SK-N-SH treated with all-trans-retinoic acid at 6 μM for 48 hours (cell line): ENCODE measurements around the gene TBATA.
"Not testable (repeated sequence)": the region's sequence is repeated elsewhere in the genome, so short reads cannot be mapped to it uniquely, and the experiment has no call there.

ENCODE experiments used
- ARNTL ChIP-seq: fragments of 450-650 bp; formaldehyde crosslinking; IDR thresholded peaks from 2 replicates; pipeline ENCODE4 v1.5.0; 2020; ENCODE audit warnings: low read depth, mild to moderate bottlenecking, moderate library complexity, borderline replicate concordance
- ESRRG ChIP-seq: fragments of 250-450 bp; sonication (Bioruptor Pico); IDR thresholded peaks from 2 replicates; pipeline ENCODE4 v1.6.1; 2021; ENCODE audit warnings: mild to moderate bottlenecking
- GLIS3 ChIP-seq: fragments of 250-450 bp; sonication (Bioruptor Pico); IDR thresholded peaks from 2 replicates; pipeline ENCODE4 v1.5.0; 2020; ENCODE audit warnings: mild to moderate bottlenecking, moderate library complexity
- ZFP3 ChIP-seq: fragments of 250-450 bp; sonication (Bioruptor Pico); IDR thresholded peaks from 2 replicates; pipeline ENCODE4 v1.5.0; 2020; ENCODE audit warnings: mild to moderate bottlenecking, moderate library complexity
- ZFP30 ChIP-seq: fragments of 450-650 bp; formaldehyde crosslinking; IDR thresholded peaks from 2 replicates; pipeline ENCODE4 v1.5.0; 2022; ENCODE audit warnings: mild to moderate bottlenecking, moderate library complexity
- ZNF565 ChIP-seq: fragments of 450-650 bp; formaldehyde crosslinking; conservative IDR thresholded peaks from 2 replicates; pipeline ENCODE4 v1.5.0; 2020; ENCODE audit warnings: low read depth, mild to moderate bottlenecking, moderate library complexity
- ZNF8 ChIP-seq: fragments of 450-650 bp; formaldehyde crosslinking; IDR thresholded peaks from 2 replicates; pipeline ENCODE4 v1.5.0; 2020; ENCODE audit warnings: mild to moderate bottlenecking, moderate library complexity
- TF ChIP-seq, protein P1 (sequence below): fragments of 250-450 bp; sonication (Bioruptor Pico); IDR thresholded peaks from 2 replicates; pipeline ENCODE4 v1.8.0; 2020; ENCODE audit warnings: mild to moderate bottlenecking, moderate library complexity, borderline replicate concordance
- TF ChIP-seq, protein P2 (sequence below): fragments of 250-450 bp; sonication (Bioruptor Pico); IDR thresholded peaks from 2 replicates; pipeline ENCODE4 v1.8.0; 2021; ENCODE audit warnings: low read depth, mild to moderate bottlenecking, moderate library complexity, borderline replicate concordance
- TF ChIP-seq, protein P3 (sequence below): fragments of 250-450 bp; sonication (Bioruptor Pico); IDR thresholded peaks from 2 replicates; pipeline ENCODE4 v1.5.1; 2020; ENCODE audit warnings: low read depth, mild to moderate bottlenecking, moderate library complexity

DNA sequence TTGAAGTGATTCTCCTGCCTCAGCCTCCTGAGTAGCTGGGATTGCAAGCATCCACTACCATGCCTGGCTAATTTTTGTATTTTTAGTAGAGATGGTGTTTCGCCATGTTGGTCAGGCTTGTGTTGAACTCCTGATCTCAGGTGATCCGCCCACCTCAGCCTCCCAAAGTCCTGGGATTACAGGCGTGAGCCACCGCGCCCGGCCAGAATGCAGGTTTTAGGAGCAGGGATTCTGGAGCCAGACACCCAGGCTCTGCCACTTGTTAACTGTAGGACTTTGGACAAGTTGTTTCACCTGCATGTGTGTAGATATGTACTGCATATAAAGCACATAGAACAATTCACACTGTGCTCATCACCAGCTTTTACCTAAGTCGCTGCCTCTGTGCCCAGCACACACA, 14.7 kb downstream of the TBATA start:
- TF ChIP-seq ZFP30 (CRISPR knock-in tag); ZNF8; ARNTL (CRISPR knock-in tag); ESRRG (CRISPR knock-in tag); GLIS3; ZNF565 (CRISPR knock-in tag); ZFP3 (CRISPR knock-in tag): not testable (repeated sequence)
- TF ChIP-seq, protein P1, sequence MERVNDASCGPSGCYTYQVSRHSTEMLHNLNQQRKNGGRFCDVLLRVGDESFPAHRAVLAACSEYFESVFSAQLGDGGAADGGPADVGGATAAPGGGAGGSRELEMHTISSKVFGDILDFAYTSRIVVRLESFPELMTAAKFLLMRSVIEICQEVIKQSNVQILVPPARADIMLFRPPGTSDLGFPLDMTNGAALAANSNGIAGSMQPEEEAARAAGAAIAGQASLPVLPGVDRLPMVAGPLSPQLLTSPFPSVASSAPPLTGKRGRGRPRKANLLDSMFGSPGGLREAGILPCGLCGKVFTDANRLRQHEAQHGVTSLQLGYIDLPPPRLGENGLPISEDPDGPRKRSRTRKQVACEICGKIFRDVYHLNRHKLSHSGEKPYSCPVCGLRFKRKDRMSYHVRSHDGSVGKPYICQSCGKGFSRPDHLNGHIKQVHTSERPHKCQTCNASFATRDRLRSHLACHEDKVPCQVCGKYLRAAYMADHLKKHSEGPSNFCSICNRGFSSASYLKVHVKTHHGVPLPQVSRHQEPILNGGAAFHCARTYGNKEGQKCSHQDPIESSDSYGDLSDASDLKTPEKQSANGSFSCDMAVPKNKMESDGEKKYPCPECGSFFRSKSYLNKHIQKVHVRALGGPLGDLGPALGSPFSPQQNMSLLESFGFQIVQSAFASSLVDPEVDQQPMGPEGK = not testable (repeated sequence)
- TF ChIP-seq, protein P2, sequence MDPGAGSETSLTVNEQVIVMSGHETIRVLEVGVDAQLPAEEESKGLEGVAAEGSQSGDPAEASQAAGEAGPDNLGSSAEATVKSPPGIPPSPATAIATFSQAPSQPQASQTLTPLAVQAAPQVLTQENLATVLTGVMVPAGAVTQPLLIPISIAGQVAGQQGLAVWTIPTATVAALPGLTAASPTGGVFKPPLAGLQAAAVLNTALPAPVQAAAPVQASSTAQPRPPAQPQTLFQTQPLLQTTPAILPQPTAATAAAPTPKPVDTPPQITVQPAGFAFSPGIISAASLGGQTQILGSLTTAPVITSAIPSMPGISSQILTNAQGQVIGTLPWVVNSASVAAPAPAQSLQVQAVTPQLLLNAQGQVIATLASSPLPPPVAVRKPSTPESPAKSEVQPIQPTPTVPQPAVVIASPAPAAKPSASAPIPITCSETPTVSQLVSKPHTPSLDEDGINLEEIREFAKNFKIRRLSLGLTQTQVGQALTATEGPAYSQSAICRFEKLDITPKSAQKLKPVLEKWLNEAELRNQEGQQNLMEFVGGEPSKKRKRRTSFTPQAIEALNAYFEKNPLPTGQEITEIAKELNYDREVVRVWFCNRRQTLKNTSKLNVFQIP (CRISPR knock-in tag) = not testable (repeated sequence)
- TF ChIP-seq, protein P3, sequence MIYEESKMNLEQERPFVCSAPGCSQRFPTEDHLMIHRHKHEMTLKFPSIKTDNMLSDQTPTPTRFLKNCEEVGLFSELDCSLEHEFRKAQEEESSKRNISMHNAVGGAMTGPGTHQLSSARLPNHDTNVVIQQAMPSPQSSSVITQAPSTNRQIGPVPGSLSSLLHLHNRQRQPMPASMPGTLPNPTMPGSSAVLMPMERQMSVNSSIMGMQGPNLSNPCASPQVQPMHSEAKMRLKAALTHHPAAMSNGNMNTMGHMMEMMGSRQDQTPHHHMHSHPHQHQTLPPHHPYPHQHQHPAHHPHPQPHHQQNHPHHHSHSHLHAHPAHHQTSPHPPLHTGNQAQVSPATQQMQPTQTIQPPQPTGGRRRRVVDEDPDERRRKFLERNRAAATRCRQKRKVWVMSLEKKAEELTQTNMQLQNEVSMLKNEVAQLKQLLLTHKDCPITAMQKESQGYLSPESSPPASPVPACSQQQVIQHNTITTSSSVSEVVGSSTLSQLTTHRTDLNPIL (CRISPR knock-in tag) = not testable (repeated sequence)
